Stimulated activated CD8-positive, alpha-beta memory T cell treated with anti-CD3 and anti-CD28 coated beads, Interleukin-12 subunit alpha, Interleukin-12 subunit beta, amount 100 ng/mL, for 24 hours (primary cell): ENCODE measurements around the gene NEAT1.
A peak's percentile ranks its signal among the peaks of the same experiment; 100 is the strongest.
"Not testable (repeated sequence)": the region's sequence is repeated elsewhere in the genome, so short reads cannot be mapped to it uniquely, and the experiment has no call there.

Experiments
- DNase-seq: peaks from one replicate; pipeline ENCODE4 v3.0.0-alpha.2; 2020; ENCODE audit errors: extremely low read depth

The NEAT1 gene

DNA sequence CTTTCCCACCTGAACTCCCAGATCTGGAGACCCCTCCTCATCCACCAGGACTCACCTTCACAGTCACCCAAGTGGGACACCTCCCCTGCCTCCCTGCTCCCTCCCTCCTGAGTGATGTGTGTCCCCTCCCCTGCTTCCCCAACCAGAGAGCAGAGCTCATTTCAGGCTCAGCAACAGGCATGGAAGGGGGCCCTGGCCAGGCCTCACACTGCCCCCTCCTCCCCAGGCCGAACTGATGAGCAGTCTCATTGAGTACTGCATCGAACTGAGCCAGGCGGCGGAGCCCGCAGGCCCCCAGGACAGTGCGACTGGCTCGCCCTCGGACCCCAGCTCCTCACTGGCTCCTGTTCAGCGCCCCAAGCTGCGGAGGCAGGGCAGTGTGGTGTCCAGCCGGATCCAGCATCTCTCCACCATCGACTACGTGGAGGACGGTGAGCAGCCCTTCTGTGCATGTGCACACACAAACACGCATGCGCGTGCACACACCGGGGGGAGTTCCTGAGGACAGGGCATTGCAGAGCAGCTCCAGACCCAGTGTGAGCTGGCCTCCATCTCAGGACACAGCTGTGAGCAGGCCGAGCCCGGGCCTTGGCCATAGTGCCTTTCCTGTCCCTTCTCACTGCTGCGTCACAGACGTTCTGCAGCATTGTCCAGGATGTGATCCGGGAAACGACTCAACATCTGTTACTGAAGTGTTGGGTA lies 17.8 kb upstream of the NEAT1 start:
- DNase-seq: no peak

GRCh38 chr11:65410936-65411680 lies 11.5 kb upstream of the NEAT1 start:
- no peak for DNase-seq

- no peak for DNase-seq
These were observed 10.9 kb upstream of the NEAT1 start for GRCh38 chr11:65411681-65412070.

DNA sequence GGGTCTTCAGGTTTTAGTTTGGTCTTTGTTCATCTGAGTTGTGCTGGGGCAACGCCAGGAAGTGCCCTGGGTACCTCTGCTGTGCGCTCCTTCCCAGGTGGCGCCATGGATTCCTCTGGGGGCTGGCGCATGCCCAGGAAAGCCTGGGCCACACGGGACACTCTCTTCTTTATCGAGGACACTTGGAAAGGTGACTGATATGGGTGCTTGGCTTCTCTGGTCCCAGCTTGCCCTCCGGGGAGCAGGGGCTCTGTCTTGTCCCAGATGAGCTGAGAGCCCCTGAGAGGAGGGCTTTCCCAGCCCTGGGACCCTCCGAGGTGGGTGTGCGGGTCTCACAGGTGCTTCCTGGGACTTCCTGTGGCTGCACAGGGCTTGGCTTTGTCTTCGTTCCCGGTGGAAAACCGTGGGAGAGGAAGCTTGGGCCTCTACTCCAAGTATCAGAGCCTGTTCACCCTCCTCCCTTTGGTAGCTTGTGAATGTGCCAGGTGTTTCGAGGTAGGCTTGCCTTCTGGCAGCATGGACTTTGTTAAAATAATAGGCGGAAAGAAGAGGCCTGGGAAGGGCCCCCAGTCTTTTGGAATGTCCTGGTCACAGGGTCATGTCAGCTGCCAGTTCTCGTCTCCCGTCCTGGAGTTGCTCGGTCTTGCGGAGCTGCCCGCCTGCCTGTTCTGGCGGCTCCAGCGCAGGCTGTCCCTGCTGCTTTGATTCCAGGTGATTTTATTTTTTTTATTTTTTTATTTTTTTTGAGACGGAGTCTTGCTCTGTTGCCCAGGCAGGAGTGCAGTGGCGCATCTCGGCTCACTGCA lies 10.1 kb upstream of the NEAT1 start:
- DNase-seq: no peak

- not testable (repeated sequence) for DNase-seq
These were observed 9.4 kb upstream of the NEAT1 start for GRCh38 chr11:65413077-65413664.

DNA sequence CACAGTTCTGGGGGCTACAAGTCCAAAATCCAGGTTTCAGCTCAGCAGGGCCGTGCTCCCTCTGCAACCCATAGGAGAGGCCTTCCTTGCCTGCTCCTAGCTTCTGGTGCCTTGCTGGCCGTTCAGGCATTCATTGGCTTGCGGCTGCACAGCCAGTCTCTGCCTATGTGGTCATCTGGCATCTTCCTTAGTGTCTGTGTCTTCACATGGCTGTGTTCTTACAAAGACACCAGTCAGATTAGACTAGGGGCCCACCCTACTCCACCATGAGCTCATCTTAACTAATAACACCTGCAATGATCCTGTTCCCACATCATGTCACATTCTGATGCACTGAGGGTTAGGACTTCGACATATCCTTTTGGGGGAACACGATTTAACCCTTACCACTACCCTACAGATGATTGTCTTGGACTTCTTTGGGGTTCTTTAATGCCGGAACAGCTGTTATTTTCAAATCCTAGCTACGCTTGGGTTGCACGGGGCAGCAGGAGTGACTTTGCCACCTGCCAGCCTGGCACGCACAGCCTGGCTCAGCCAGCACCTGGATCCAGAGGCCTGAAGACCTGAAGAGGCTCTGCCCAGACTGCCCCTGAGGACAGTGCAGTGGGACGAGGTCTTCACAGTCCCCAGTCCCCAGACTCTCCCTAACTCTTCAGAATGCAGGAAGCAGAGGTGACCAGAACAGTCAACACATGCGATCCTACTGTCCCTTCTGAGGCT lies 7.7 kb upstream of the NEAT1 start:
- DNase-seq: no peak

- no peak for DNase-seq
These were observed 6.9 kb upstream of the NEAT1 start for GRCh38 chr11:65415499-65416340.

DNA sequence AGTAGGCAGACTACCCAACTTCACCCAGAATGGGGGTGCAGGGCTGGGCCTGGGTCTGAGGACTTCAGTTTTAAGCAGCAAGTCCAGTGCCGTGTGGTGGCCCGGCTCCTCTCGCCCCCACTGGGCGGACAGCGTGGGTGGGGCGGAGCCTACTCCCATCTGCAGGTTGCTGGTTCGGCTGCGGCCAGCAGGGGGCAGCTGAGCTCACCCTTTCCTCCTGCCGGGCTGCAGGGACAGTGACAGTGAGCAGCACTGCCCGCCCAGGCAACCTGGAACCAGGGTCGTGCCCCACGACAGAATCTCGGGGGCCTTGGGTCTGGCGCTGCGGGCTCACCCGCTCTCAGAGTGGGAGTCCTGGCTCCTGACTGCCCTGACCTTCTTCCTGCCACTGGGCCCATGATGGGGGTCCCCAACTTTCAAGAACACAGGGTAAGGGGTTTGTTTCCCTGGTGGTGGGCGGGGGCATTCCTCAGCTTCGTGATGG lies 6.2 kb upstream of the NEAT1 start:
- peak; percentile 66 for DNase-seq

DNA sequence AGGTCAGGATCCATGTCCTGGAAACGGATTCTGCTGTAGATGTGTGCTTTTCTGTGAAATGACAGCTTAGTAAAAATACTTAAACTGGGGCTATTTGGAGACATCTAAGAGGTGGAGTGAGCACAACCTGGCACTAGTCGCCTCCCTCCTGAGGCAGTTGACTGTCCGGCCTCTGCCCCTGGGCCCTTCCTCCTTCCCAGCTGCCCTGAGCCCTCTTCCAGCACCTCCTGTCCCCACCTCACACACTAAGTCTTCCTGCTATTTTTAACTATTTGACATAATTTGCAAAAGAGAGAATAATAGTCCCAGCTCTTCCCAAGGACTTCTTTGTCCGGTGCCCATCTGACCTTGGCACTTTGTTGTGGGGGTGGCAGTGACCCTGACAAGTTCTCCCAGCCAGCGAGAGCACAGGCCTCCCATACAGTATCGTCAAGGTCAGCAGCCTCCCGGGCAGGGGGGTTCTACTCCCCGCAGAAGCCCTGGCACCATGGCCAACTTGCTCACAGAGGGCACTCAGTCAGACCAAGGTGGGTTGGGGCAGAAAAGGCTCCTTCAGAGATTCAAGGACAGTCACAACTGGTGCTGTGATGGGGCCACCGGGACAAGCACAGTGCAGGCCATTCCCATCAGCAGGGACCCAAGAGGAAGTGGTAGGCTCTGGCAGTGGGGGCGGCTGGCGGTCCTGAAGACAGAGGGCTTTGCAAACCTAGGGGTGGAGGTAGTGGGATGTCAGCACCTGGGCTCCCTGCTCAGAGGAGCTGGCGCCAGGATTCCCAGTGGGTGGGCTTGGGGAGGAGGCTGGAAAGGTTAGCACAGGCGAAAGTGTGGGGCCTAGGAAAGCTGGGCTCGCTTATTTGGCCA lies 5.5 kb upstream of the NEAT1 start:
- DNase-seq: no peak

DNA sequence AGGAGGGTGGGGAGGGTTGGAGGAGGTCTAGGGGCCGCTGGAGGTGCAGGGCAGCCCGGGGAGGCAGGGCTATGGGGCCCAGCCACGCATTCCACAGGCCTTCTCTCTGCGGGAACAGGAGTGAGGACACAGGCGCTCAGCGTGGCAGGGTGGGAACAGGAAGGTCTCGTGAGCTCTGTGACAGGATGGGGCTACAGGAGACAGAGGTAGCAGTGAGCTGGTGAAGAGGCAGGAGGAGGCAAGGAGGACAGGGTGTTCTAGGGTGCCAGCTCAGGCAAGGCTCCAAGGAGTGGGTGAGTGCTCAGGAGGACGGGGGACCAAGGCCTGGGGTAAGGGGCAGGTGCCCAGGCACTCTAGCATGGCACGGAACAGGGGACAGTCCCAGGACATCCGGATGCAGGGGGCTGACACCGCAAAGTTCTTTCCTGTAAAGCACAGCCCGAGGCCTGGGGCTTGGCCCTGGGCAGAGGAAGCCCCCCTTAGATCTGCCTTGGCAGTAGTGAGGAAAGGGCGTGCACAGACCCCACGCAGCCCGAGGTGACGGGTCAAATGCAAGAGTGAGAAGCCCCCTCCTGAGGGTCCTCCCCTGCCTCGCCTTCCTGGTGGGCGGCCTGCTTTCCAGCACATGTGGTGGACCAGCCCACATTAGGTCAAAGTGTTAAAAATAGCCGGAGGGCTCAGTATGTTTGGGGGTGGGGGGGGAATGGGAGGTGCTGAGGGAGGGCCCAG lies 4.7 kb upstream of the NEAT1 start:
- no peak for DNase-seq

DNA sequence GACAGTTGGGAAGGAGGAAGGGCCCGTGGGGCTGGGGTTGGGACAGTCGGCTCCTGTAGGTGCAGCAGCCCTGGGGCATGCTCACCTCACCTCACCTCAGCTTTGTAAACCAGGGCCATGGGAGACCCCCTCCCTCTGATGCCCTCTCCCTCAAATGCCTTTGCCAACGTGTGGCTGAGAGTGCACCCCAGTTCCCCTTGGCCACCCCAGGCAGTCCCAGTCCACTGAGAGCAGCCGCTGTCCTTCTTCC lies 4.2 kb upstream of the NEAT1 start:
- DNase-seq: no peak

DNA sequence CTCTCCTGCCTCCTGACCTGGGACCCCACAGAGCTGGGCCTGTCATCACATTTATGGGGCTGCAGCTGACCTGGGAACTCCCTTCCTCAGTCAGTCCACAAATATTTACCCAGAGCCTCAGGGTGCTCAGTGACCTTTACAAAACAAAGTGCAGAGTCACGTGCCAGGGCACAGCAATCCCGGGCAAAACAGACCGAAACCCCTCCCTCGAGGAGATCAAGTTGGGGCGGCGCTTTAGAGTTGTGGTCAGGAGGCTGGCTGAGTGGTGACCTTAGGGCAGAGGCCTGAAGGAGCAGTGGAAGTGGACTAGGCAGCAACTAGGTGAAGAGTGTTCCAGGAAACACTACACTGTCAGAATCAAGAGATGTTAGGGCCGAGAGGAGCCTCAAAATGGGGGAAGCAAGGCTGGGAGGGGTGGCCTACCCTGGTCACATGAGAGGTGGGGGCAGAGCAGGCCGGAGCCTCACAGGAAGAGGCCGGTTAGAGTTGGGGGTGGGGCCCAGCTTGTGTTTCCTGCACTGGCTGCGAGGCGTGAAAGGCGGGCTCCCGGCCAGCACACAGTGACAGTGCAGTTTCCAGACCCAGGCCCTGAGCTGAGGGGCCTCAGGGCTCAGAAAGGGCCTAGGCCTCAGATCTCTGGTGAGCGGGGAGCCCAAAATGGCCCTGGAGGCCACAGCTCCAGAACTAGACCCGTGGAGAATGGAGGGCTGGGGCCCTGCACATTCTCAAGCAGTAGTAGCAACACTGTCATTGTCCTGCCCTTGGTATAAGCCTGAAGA lies 3.7 kb upstream of the NEAT1 start:
- DNase-seq: peak; percentile 80

GRCh38 chr11:65419460-65419771 lies 3.2 kb upstream of the NEAT1 start:
- no peak for DNase-seq

GRCh38 chr11:65419772-65420481 lies 2.7 kb upstream of the NEAT1 start:
- DNase-seq: no peak

DNA sequence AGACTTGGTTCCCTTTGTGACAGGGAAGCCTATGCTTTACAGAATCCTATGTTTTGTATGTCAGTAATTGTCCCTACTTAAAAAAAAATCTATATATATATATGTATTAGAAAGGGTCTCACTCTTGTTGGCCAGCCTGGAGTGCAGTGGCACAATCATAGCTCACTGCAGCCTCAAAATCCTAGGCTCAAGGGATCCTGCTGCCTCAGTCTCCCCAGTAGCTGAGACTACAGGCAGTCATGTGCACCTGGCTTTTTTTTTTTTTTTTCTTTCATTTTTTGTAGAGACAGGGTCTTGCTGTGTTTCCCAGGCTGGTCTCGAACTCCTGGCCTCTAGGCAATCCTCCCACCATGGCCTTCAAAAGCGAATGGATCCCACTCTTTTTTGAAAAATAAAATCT lies 2.1 kb upstream of the NEAT1 start:
- no peak for DNase-seq

DNA sequence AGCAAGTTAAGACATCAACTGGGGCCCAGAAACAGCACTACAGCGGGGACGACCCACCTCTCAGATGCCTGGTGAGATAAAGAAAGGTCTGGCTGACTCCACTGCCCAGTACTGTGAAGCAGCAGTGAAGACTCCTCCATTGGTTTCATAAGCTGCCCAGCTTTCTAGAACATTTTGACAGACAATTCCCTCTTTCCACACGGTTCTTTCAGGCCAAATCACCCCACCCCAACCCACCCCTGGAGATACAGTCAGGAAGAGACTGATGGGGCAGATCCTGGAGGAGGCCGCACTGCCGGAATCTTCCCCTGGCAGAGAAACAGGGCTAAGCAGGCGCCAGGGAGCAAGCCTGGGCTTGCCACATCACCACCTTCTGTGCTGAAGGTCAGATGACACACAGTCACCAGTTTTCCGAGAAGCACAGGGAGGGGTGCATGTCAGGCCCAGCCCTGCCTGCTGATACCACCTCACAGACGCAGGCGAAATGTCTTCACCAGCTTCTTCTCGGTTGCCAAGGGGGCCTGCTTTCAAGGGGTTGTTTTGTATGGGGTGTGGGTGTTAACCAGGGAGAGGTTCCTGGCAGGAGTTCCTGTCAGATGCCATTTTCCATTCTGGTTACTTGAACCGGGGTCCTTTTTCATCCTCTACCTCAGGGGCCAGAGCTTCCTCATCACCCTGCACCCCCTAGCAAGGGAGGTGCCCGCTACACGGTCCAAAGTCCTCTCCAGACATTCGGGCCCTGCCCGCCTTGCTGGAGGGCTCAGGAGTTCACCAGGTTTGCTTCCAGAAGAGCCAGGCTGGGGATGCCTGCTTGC lies 1.4 kb upstream of the NEAT1 start:
- peak; percentile 77 for DNase-seq
